Measurements from ENCODE around the gene HES7. TPM values are rescaled to one million over a fixed set of nuclear protein-coding genes. Genes with fewer than 3 reads are reported as not detected.

HES7 gene
- polyA plus RNA-seq, 1 donor from 2014 or later: 15.3 TPM

DNA sequence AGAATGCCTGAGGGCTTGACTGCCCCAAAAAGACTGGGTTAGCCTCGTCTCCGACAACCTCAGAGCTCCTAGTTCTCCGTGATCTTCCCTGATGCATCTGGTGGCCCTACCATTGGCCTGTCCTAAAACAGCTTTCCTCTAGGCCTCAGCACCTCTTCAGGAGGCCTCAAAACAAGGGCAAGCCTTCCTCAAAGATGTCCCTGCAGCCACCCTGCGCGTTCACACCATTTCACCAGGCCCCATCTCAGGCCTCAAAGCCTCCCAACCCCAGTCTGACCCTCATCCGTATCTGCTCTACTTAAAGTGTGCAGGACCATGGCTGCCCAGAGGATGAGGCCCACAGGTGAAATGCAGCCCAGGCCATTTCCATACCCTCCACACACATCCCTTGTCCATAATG, 13.0 kb downstream of the HES7 start:
- Histone ChIP-seq H3K27ac (ENCODE audit: low read length) (no peak overlapping the region), H3K79me2 (replicated peaks; ENCODE audit: insufficient read depth, low read length) (no peaks in the 10 kb centered on the region), H3K4me3 (ENCODE audit: low read length) (no peak overlapping the region), H3K4me2 (ENCODE audit: low read length) (no peak overlapping the region), H4K20me1 (ENCODE audit: insufficient read depth) (no peaks in the 10 kb centered on the region), H3F3A (ENCODE audit: insufficient read depth, low read length, poor library complexity, severe bottlenecking) (no peaks in the 10 kb centered on the region), H3K9me2 (ENCODE audit: insufficient read depth, low read length) (no peaks in the 10 kb centered on the region), H3K9me3 (ENCODE audit: low read length) (no peaks in the 10 kb centered on the region), H3K27me3 (ENCODE audit: insufficient read depth, low read depth, low read length) (peaks cover 70% of the 10 kb centered on the region), H3K36me3 (ENCODE audit: insufficient read depth, low read length) (no peaks in the 10 kb centered on the region), H3K9ac (ENCODE audit: low read length) (no peak overlapping the region), H2AFZ (ENCODE audit: low read depth, low read length) (no peak overlapping the region)
- no peak for TF ChIP-seq EZH2 (IDR thresholded peaks at IDR 0.05; ENCODE audit: borderline replicate concordance, insufficient read depth, low read length, poor library complexity, severe bottlenecking)
- no peak for TF ChIP-seq POLR2AphosphoS5 (IDR thresholded peaks at IDR 0.05)
- no peak for TF ChIP-seq REST (IDR thresholded peaks at IDR 0.05; ENCODE audit: borderline replicate concordance)
- no peak for TF ChIP-seq SMC3 (conservative IDR thresholded peaks at IDR 0.05; ENCODE audit: poor library complexity)
- no peak for TF ChIP-seq RAD21 (conservative IDR thresholded peaks at IDR 0.05)
- no peak for TF ChIP-seq EP300 (conservative IDR thresholded peaks at IDR 0.05; ENCODE audit: poor library complexity, severe bottlenecking)
- no peak for TF ChIP-seq TAF1 (IDR thresholded peaks at IDR 0.05; ENCODE audit: low read depth)
- no peak for TF ChIP-seq CTCF (IDR thresholded peaks at IDR 0.05; ENCODE audit: poor library complexity, severe bottlenecking)
- TF ChIP-seq MXI1 (conservative IDR thresholded peaks at IDR 0.05; ENCODE audit: poor library complexity, severe bottlenecking): no peak

DNA sequence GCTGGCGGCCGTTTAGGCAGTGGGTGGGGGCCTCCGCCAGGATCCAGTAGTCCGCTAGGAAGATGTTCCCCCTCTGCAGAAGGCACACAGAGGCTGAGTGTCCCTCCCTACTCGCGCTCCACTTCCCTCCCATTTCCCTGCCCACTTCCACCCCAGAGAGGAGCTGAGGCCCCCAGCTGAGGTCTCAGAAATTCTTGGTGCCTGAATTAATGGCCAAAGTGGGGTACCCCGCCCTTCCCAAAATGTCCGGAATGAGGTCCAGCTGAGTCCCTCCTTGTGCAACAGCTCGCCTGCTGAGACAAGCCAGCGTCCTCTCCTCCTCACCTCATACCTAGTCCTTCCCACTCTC, 13.5 kb downstream of the HES7 start:
- H2AFZ ChIP-seq (ENCODE audit: low read depth, low read length): no peak overlapping the region
- no peak overlapping the region for H3K9ac ChIP-seq (ENCODE audit: low read length)
- H4K20me1 ChIP-seq (ENCODE audit: insufficient read depth): no peaks in the 10 kb centered on the region
- H3K4me2 ChIP-seq (ENCODE audit: low read length): no peak overlapping the region
- no peak overlapping the region for H3K27ac ChIP-seq (ENCODE audit: low read length)
- no peaks in the 10 kb centered on the region for H3K9me2 ChIP-seq (ENCODE audit: insufficient read depth, low read length)
- no peaks in the 10 kb centered on the region for H3K79me2 ChIP-seq (replicated peaks; ENCODE audit: insufficient read depth, low read length)
- H3K9me3 ChIP-seq (ENCODE audit: low read length): no peaks in the 10 kb centered on the region
- peaks cover 65% of the 10 kb centered on the region for H3K27me3 ChIP-seq (ENCODE audit: insufficient read depth, low read depth, low read length)
- H3K4me3 ChIP-seq (ENCODE audit: low read length): peak overlapping the region; percentile 56
- no peaks in the 10 kb centered on the region for H3K36me3 ChIP-seq (ENCODE audit: insufficient read depth, low read length)
- TF ChIP-seq EZH2 (IDR thresholded peaks at IDR 0.05; ENCODE audit: borderline replicate concordance, insufficient read depth, low read length, poor library complexity, severe bottlenecking): no peak
- TF ChIP-seq REST (IDR thresholded peaks at IDR 0.05; ENCODE audit: borderline replicate concordance): no peak
- no peak for TF ChIP-seq RAD21 (conservative IDR thresholded peaks at IDR 0.05)
- TF ChIP-seq POLR2AphosphoS5 (IDR thresholded peaks at IDR 0.05): no peak
- TF ChIP-seq EP300 (conservative IDR thresholded peaks at IDR 0.05; ENCODE audit: poor library complexity, severe bottlenecking): no peak
- no peak for TF ChIP-seq SMC3 (conservative IDR thresholded peaks at IDR 0.05; ENCODE audit: poor library complexity)
- no peak for TF ChIP-seq CTCF (IDR thresholded peaks at IDR 0.05; ENCODE audit: poor library complexity, severe bottlenecking)
- no peak for TF ChIP-seq TAF1 (IDR thresholded peaks at IDR 0.05; ENCODE audit: low read depth)
- TF ChIP-seq MXI1 (conservative IDR thresholded peaks at IDR 0.05; ENCODE audit: poor library complexity, severe bottlenecking): no peak
- no peaks in the 10 kb centered on the region for H3F3A ChIP-seq (ENCODE audit: insufficient read depth, low read length, poor library complexity, severe bottlenecking)

Measured in neural cell (in vitro differentiated cells).